Activated CD4-positive, alpha-beta memory T cell treated with anti-CD3 and anti-CD28 coated beads, Interleukin-2, amount 10 ng/mL, durations not matched to agents 7 days and 5 days (primary cell): ENCODE measurements around the gene CIRBP. TPM values are rescaled to one million over a fixed set of nuclear protein-coding genes. Genes with fewer than 3 reads are reported as not detected.

Experiments used
- CTCF ChIA-PET: fragments of 350-600 bp; sonication (Branson Sonifier 250); formaldehyde crosslinking; loops from one replicate; lab custom pipeline; 2021; ENCODE audit warnings: antibody characterized with exemption, inconsistent platforms; lab: Charles Lee
- POLR2A ChIA-PET: fragments of 350-600 bp; sonication (Branson Sonifier 250); formaldehyde crosslinking; loops from one replicate; lab custom pipeline; 2021; ENCODE audit warnings: antibody characterized with exemption; lab: Charles Lee
- DNase-seq: peaks from one replicate; pipeline ENCODE4 v3.0.0-alpha.2; 2020
- H3K27ac Mint-ChIP-seq: one replicate; pipeline ENCODE4 v1.8.0; 2021; ENCODE audit warnings: mild to moderate bottlenecking, mixed read lengths
- H3K27me3 Mint-ChIP-seq: one replicate; pipeline ENCODE4 v1.8.0; 2021; ENCODE audit warnings: mixed read lengths
- H3K36me3 Mint-ChIP-seq: one replicate; pipeline ENCODE4 v1.8.0; 2021; ENCODE audit warnings: low read depth, mixed read lengths
- H3K4me1 Mint-ChIP-seq: one replicate; pipeline ENCODE4 v1.8.0; 2021; ENCODE audit warnings: mixed read lengths
- H3K4me3 Mint-ChIP-seq: one replicate; pipeline ENCODE4 v1.8.0; 2021; ENCODE audit warnings: mild to moderate bottlenecking, mixed read lengths
- H3K9me3 Mint-ChIP-seq: one replicate; pipeline ENCODE4 v1.8.0; 2021; ENCODE audit warnings: mixed read lengths
- total RNA-seq, 2 experiments: library from RNA; stranded (reverse); gene quantifications; one replicate each; pipeline ENCODE4 v1.2.3, GENCODE V29; 2021

CIRBP gene
- total RNA-seq, 2 experiments from 2014 or later = 203 to 204 TPM

DNA sequence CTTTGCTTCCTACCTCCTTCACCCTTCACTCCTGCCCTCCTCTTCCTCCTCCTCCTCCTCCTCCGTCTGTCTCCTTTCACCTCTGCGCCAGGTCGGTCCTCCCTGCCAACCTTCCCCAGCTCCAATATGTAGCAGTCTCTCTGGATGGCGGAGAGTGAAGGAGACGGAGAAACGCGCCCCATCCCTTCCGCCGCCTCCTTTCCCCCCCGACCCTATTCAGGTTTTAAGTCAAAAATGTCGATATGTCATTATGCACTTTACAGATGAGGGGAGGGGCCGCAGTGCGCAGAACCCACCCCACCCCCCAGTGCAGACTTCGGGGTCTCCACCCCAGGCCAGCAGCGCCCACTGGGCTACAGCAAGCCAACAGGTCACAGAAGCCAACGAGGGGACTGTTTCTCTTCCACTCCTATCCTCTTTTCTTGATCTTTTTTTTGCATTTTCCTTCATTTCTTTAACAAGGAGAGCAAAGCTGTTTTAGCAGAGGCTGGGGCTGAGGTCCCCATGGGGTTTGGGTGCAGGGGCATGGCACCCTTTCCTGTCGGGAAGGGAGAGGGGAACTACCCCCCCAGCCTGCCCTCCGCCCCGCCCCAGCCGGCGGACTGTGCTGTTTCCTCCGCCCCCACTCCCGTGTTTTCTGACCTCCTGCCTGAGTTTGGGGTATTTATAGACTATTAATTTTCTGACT lies 11.5 kb upstream of the CIRBP start:
- Mint-ChIP-seq H3K27me3 (no peaks in the 10 kb centered on the region), H3K4me3 (peak overlapping the region; percentile 14), H3K36me3 (peaks cover 56% of the 10 kb centered on the region), H3K9me3 (no peaks in the 10 kb centered on the region), H3K4me1 (peaks cover 58% of the 10 kb centered on the region), H3K27ac (peak overlapping the region; percentile 98)
- no peak for DNase-seq
- POLR2A ChIA-PET = interaction anchor here (1.8 to 7.3 kb wide), 2 partner anchors 10 to 14 kb away, joined by 5 to 119 read pairs; partner anchors contain the start of gene CIRBP
- CTCF ChIA-PET = interaction anchor here (1.1 kb wide), 1 partner anchor 13 kb away, joined by 4 read pairs; no protein-coding TSS in a partner anchor

DNA sequence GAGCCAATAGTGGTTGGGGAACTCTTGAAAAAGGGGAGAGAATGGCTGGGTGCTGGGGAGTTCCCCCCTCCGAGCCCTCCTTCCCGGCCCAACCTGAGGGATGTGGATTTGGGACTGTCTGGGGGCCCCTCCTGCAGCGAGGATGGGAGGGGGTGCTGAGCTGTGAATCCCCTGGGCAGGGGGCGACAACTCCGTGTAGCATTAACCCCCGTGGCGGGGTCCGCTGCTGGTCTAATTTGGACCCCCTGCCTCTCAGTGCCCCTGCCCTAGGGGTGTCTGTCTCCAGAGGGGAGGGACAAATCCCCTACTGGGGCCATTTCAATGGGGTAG lies 11.0 kb upstream of the CIRBP start:
- DNase-seq = no peak
- ChIA-PET POLR2A (interaction anchor here (1.8 to 7.3 kb wide), 2 partner anchors 9 to 15 kb away, joined by 5 to 119 read pairs; partner anchors contain the start of gene CIRBP), CTCF (interaction anchor here (0.6 to 1.1 kb wide), 3 partner anchors 14 to 736 kb away, joined by 3 to 4 read pairs (median 3); no protein-coding TSS in a partner anchor)
- Mint-ChIP-seq H3K4me3 (peak overlapping the region; percentile 86), H3K27ac (peak overlapping the region; percentile 98), H3K4me1 (peaks cover 61% of the 10 kb centered on the region), H3K27me3 (no peaks in the 10 kb centered on the region), H3K36me3 (peaks cover 56% of the 10 kb centered on the region), H3K9me3 (no peaks in the 10 kb centered on the region)

DNA sequence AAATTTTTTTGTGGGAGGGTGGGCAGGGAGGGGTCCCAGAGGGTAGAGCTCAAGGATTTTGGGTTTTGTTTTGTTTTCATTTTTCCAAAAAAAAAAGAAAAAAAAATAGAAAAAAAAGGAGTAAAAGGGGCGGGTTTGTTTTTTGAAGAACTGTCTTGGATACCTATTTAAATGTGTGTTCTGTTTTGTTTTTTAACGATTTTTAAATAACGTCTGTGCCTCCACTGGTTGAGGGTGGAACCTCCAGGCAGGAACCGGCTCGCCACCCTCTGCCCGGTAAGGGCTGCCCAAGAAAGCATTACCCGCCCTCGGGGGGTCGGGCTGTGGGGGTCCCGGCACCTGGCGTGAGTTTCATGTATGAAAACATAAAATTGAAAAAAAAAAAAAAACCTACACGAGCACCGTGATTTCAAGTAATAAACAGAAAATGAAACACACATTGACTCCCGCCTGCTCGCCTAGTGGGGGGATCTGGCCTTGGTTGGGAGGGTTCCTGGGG lies 10.4 kb upstream of the CIRBP start:
- Mint-ChIP-seq H3K4me3 (peak overlapping the region; percentile 86), H3K4me1 (peaks cover 60% of the 10 kb centered on the region), H3K36me3 (peaks cover 50% of the 10 kb centered on the region), H3K27ac (peak overlapping the region; percentile 98), H3K27me3 (no peaks in the 10 kb centered on the region), H3K9me3 (no peaks in the 10 kb centered on the region)
- no peak for DNase-seq
- CTCF ChIA-PET = interaction anchor here (0.6 to 11.2 kb wide), 4 partner anchors 14 to 737 kb away, joined by 3 to 412 read pairs (median 4); no protein-coding TSS in a partner anchor
- POLR2A ChIA-PET = interaction anchor here (1.2 to 7.3 kb wide), 4 partner anchors 9 to 192 kb away, joined by 5 to 119 read pairs (median 5); partner anchors contain the start of genes ARHGAP45, CIRBP and FAM174C

DNA sequence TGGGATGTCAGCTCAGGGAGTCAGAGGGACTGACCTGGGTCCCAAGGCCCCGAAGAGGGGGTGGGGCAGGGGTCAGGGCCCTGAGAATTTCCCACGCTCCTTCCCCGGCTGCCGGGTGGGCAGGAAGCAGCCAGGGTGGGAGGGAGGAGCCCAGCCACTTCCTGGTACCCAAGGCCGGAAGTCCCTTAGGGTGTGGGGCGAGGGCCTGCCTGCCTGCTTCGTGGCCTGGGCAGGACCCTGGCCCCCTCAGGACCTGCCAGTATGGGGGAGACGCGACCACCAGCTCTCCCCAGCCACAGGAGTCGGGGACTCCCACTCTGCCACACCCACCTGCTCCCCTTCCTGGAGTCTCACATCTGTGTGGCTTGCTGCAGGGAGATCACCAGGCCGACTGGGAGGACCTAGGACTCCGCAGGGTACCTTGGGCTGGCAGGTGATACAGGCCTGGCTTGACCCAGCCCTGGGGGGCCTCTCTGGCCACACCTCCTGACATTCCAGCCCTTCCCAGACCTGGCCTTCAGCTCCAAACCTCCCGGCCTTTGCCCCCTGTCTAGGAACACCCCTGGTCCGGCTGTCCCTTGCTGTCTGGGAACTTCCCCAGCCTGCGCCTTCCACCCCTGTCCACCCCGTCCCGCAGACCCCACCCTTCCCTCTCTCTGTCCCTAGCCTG lies 9.8 kb upstream of the CIRBP start:
- H3K36me3 Mint-ChIP-seq = peaks cover 50% of the 10 kb centered on the region
- peak overlapping the region; percentile 98 for H3K27ac Mint-ChIP-seq
- ChIA-PET CTCF (interaction anchor here (0.8 to 11.2 kb wide), 2 partner anchors 14 to 18 kb away, joined by 3 to 412 read pairs; partner anchors contain the start of gene ATP5F1D), POLR2A (interaction anchor here (1.0 to 10.9 kb wide), 6 partner anchors 7 to 192 kb away, joined by 3 to 162 read pairs (median 16); partner anchors contain the start of genes ARHGAP45, CIRBP and FAM174C)
- H3K4me3 Mint-ChIP-seq = peak overlapping the region; percentile 86
- H3K4me1 Mint-ChIP-seq = peaks cover 58% of the 10 kb centered on the region
- H3K9me3 Mint-ChIP-seq = no peaks in the 10 kb centered on the region
- H3K27me3 Mint-ChIP-seq = no peaks in the 10 kb centered on the region
- peak; percentile 83 for DNase-seq

DNA sequence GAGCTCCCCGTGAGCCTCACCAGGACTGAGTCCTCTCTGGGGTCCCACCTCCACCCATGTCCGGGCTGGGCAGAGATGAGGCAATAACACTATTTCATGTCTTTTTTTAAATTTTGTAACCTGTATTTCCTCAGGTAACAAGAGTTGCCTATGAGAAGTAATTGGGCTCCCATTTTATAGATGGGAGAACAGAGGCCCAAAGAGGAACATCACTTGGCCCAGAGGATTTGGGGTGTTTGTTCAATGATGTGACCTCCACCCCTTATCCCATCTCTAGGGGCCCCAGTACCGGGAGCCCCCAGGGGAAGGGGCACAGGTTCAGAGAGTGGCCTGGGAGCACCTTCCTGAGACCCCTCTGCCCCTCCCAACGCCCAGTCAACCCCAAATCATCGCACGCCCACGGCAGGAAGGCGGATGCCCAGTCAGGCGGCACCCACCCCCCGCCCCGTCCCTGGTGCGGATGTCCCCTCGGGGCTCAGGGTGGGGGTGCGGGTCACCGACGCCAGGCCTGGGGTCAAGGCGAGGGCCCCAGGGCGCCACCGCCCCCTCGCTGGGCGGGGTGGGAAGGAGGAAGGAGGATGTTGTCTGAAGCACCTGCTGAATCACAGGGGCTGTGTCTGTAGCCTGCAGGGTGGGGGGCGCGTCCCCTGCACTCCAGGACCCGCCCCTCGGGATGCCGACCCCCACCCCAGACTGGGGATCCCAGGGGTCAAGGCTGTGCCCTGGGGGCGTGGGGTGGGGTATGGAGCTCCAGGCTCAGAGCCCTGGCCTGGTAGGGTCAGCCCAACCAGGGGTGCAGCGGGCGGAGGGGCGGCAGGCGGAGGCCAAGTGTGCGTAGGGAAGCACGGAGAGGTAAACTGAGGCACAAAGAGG lies 9.0 kb upstream of the CIRBP start:
- Mint-ChIP-seq H3K27me3 (no peaks in the 10 kb centered on the region), H3K9me3 (no peaks in the 10 kb centered on the region), H3K27ac (peak overlapping the region; percentile 98), H3K4me1 (peaks cover 55% of the 10 kb centered on the region), H3K36me3 (peaks cover 43% of the 10 kb centered on the region), H3K4me3 (peak overlapping the region; percentile 93)
- ChIA-PET CTCF (interaction anchor here (0.8 to 11.2 kb wide), 2 partner anchors 15 to 19 kb away, joined by 3 to 412 read pairs; partner anchors contain the start of gene ATP5F1D), POLR2A (interaction anchor here (1.0 to 10.9 kb wide), 9 partner anchors 8 to 193 kb away, joined by 3 to 162 read pairs (median 5); partner anchors contain the start of genes ARHGAP45, CIRBP and FAM174C)
- peak; percentile 70 for DNase-seq

DNA sequence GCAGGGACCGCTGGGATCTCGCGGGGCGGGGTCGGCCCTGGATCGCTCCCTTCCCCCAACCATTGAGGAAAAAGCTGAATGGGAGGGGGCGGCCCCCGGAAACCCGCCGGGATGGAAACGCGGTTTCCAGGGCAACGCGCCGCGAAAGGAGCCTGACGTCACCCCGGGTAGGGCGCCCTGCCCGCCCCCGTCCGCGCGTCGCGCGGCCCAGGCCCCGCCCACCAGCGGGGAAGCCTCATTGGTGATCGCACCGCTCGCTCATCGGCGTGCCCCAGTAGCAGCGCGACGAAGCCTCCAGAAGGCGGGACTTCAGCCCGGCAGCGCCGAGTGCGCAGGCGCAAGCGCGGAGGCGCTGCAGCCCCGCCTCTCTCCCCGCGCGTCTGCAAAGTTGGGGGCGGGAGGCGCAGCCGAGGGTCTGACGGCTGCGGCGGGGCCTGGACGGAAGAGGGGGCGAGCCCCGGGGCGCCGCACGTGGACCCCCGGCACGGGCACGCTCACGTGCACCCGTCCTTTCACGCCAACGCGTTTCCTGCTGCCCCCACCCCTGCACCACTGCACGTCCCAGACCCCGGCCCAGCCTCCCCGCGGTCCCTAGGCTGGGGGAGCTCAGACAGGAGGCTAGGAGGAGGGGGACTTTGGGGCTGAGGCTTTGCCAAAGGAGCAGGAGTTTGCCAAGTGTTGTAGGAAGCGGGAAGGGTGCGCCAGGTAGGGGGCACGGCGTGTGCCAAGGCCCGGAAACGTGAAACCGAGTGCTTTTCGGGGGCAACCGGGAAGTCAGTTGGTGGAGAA lies 8.2 kb upstream of the CIRBP start:
- peaks cover 38% of the 10 kb centered on the region for H3K36me3 Mint-ChIP-seq
- H3K27me3 Mint-ChIP-seq = no peaks in the 10 kb centered on the region
- peak overlapping the region; percentile 98 for H3K27ac Mint-ChIP-seq
- CTCF ChIA-PET = interaction anchor here (11.2 kb wide), 1 partner anchor 16 kb away, joined by 412 read pairs; no protein-coding TSS in a partner anchor
- peak overlapping the region; percentile 93 for H3K4me3 Mint-ChIP-seq
- peak; percentile 98 for DNase-seq
- H3K4me1 Mint-ChIP-seq = peaks cover 58% of the 10 kb centered on the region
- POLR2A ChIA-PET = interaction anchor here (1.0 to 10.9 kb wide), 7 partner anchors 7 to 47 kb away, joined by 3 to 162 read pairs (median 8); partner anchors contain the start of gene CIRBP
- no peaks in the 10 kb centered on the region for H3K9me3 Mint-ChIP-seq

DNA sequence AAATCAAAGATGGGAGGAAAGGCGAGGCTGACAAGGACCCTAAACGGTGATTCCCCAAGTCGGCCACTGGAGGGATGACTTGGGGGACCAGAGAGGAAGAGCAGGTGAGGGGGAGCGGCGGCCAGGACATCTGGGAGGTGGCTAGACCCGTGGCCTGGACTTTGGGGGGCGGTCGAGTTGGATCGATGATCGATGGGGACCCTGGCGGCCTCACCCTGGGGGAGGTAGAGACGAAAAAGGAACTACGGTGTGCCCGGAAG lies 7.7 kb upstream of the CIRBP start:
- Mint-ChIP-seq H3K36me3 (peaks cover 34% of the 10 kb centered on the region), H3K4me3 (peak overlapping the region; percentile 93), H3K9me3 (no peaks in the 10 kb centered on the region), H3K27me3 (no peaks in the 10 kb centered on the region), H3K27ac (peak overlapping the region; percentile 94), H3K4me1 (peaks cover 58% of the 10 kb centered on the region)
- ChIA-PET POLR2A (interaction anchor here (1.1 to 10.9 kb wide), 6 partner anchors 6 to 47 kb away, joined by 3 to 162 read pairs (median 18); partner anchors contain the start of gene CIRBP), CTCF (interaction anchor here (11.2 kb wide), 1 partner anchor 17 kb away, joined by 412 read pairs; no protein-coding TSS in a partner anchor)
- DNase-seq = no peak

DNA sequence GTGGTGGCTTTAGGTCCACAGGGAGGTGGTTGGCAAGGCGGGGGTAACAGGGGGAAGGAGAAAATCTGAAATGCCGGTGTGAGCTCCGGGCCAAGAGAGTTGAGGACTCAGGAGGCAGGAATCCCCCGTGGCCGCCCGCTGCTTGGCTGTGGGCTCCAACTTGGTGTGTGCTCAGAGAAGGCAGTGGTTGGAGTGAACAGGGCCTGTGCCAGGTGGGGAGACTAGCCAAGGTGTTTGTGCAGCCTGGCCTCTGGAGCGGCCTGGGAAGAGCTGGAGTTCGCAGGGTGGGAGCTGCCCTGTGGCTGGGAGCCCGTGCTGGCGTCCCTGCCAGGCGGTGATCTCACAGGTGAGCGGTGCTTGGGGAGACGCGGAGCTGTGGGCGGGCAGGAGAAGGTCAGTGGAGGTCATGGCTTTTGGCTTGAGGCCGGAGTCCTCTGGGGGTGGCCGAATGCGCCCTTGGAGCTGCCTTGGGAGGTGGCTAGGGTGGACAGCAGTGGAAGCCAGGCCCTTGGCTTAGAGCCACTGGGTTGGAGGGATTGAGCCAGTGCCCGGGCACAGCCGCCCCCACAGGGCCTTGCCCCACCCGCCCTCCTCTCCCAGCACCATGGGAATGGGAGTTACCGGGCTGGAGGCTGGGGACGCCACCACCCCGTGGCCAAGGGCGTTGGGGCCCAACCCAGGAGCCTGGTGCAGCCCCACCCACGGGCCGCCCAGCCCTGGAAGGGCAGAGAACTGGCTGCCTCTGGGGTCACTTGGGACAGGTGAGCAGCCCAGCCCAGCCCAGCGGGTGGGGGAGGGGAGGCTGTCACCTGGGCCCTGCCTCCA lies 7.1 kb upstream of the CIRBP start:
- H3K36me3 Mint-ChIP-seq = peaks cover 31% of the 10 kb centered on the region
- DNase-seq = no peak
- ChIA-PET CTCF (interaction anchor here (11.2 kb wide), 1 partner anchor 17 kb away, joined by 412 read pairs; no protein-coding TSS in a partner anchor), POLR2A (interaction anchor here (0.6 to 10.9 kb wide), 7 partner anchors 6 to 48 kb away, joined by 3 to 162 read pairs (median 8); partner anchors contain the start of genes CIRBP and FAM174C)
- H3K4me1 Mint-ChIP-seq = peaks cover 58% of the 10 kb centered on the region
- peak overlapping the region; percentile 94 for H3K27ac Mint-ChIP-seq
- no peaks in the 10 kb centered on the region for H3K9me3 Mint-ChIP-seq
- peak overlapping the region; percentile 93 for H3K4me3 Mint-ChIP-seq
- no peaks in the 10 kb centered on the region for H3K27me3 Mint-ChIP-seq

DNA sequence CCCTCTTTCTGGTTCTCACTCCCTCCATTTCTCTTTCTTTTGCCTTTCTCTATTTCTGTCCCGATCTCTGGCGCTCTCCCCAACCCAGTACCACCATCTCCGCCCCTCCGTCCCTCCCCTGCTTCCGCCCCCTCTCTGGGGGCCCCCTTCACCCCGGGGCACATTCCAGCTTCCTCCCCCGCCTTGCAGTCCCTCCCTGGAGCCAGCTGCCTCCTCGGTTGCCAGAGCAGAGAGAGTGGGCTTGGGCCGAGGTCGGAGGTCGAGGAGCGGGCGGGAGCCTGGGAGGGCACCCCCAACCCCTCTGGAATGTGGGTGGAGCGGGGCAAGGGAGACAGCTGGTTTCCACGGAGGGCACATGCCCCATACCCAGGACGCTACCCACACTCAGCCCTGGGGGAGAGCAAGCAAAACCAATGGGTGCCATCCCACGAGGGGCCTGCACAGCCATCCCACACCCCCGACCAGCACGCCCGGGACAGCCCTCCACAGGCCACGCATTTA lies 6.5 kb upstream of the CIRBP start:
- Mint-ChIP-seq H3K4me3 (peak overlapping the region; percentile 24), H3K27ac (no peak overlapping the region), H3K4me1 (peaks cover 60% of the 10 kb centered on the region), H3K27me3 (peaks cover 3% of the 10 kb centered on the region), H3K36me3 (peaks cover 26% of the 10 kb centered on the region), H3K9me3 (no peaks in the 10 kb centered on the region)
- ChIA-PET POLR2A (interaction anchor here (3.8 to 10.9 kb wide), 2 partner anchors 10 to 18 kb away, joined by 27 to 162 read pairs; no protein-coding TSS in a partner anchor), CTCF (interaction anchor here (11.2 kb wide), 1 partner anchor 18 kb away, joined by 412 read pairs; no protein-coding TSS in a partner anchor)
- no peak for DNase-seq

DNA sequence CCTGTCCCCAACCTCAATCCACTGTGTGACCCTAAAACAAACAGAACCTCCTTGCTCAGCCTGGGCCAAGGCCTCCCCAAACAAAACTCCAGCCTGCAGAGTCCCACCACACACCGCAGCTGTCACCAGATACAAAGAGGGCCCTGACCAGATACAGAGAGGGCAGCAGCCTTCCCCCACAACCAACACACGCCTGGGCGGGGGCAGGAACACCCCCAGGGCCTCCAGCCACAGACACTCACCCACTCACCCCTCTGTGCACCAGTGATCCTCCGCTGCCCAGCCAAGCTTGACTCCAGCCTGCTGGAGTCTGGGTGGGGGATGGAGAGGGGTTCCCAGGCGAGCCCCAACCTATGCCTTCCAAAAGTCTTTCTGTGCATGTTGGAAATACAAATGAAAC lies 5.9 kb upstream of the CIRBP start:
- peak overlapping the region; percentile 41 for H3K4me3 Mint-ChIP-seq
- H3K4me1 Mint-ChIP-seq = peaks cover 58% of the 10 kb centered on the region
- DNase-seq = no peak
- peaks cover 3% of the 10 kb centered on the region for H3K27me3 Mint-ChIP-seq
- no peaks in the 10 kb centered on the region for H3K9me3 Mint-ChIP-seq
- peaks cover 21% of the 10 kb centered on the region for H3K36me3 Mint-ChIP-seq
- ChIA-PET POLR2A (interaction anchor here (3.8 to 10.9 kb wide), 2 partner anchors 11 to 19 kb away, joined by 27 to 162 read pairs; no protein-coding TSS in a partner anchor), CTCF (interaction anchor here (11.2 kb wide), 1 partner anchor 18 kb away, joined by 412 read pairs; no protein-coding TSS in a partner anchor)
- H3K27ac Mint-ChIP-seq = no peak overlapping the region
